HG03442 (cell line): ENCODE data around the gene NPB.

Source experiments
- ATAC-seq: cut with Tn5 transposase; IDR thresholded peaks from one replicate; pipeline ENCODE4 v1.9.1; 2021; ENCODE audit warnings: mild to moderate bottlenecking, moderate library complexity; ENCODE audit not compliant: unreplicated experiment

The NPB gene

DNA sequence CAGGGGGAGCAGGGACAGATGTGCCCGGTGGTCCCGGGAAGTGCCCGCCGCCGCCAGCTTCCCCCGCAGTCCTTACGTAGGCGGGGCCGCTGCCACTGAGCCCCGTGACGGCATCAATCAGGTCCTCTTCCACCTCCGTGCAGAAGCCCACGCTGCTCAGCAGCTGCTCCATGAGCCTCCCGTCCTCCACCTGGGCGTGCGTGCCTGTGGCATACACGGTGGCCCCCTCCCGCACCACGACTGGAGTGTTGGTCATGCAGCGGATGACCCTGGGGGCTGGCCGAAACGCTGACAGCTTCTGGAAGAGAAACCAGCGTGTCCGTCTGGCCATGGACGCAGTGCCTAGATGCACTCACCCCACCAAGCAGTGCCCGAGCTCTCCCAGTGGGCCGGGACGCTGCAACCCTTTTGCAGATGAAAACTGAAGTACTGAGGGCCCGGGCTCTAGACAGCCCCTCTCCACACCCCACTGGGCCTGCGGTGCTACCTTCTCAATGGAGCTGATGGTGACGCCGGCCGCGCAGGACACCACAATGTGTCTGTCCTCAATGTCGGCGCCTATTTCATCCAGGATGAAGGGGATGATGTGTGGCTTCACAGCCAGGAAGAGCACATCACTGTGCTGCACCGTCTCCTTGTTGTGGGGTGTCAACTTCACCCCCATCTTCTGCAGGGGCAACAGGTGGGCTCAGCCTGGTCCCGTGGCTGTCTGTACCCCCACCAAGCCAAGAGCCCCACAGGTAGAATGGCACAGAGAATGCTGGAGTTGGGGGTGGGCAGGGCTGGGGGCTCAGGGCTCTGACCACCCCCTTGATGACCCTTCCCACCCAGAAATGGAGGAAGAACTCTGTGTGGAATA, 33.0 kb downstream of the NPB start:
- ATAC-seq: no peak

DNA sequence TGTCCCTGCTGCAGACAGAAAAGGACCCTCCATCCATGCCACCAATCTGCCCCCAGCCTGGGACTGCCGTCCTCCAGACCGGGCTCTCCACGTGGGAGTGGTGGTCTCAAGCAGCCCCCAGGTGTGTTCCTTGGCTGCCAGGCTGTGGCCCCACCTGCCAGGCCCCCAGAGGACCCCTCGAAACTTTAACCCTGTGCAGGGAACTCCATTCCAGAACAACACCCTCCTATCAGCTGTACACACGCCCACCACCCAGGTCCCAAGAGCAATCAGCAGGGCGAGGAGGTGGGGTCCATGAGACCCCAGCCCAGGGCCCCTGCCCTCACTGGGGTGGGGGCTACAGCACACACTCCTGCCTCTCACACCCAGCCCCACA, 33.7 kb downstream of the NPB start:
- ATAC-seq: no peak

DNA sequence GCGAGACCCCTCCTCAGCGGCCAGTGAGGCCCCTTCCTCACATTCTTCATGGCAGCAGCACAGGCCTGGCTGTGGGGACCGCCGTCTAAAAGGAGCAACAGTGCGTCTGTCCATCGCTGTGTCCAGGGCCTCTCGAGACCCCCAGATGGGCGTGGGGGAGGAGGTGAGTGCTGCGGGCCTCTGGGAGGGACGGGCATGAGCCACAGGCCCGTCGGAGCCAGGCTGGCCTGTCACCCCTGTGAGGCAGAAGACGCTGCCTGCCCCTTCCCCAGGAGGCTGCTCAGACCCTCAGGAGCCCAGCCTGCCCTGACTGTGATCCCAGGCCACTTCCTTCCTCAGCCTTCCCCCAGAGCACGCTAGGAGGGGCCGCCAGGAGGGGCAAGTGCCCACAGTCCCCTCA, 37.2 kb downstream of the NPB start:
- ATAC-seq: no peak

DNA sequence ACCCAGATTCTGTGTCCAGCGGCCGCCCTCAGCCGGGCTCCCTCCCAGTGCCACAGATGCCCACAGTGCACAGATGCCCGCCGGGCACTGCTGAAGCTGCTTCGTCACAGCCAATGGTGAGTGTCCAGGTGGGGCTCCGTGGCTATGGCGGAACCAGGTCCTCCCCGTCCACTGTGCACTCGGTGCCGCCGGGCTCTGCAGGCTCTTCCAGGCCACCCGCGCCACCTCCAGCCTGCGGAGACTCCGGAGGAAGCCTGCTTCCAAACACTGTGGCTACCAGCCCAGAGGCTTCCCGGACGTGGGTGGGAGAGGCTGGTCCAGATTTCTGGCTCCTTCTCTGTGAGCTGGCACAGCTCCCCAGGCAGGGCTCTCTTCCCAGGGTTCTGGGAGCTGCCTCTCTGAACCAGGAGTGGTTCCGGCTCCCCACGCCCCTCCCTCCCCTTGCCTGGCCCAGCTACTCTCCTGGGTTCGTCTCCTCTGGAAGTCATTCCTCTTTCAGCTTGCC, 37.9 kb downstream of the NPB start:
- no peak for ATAC-seq

DNA sequence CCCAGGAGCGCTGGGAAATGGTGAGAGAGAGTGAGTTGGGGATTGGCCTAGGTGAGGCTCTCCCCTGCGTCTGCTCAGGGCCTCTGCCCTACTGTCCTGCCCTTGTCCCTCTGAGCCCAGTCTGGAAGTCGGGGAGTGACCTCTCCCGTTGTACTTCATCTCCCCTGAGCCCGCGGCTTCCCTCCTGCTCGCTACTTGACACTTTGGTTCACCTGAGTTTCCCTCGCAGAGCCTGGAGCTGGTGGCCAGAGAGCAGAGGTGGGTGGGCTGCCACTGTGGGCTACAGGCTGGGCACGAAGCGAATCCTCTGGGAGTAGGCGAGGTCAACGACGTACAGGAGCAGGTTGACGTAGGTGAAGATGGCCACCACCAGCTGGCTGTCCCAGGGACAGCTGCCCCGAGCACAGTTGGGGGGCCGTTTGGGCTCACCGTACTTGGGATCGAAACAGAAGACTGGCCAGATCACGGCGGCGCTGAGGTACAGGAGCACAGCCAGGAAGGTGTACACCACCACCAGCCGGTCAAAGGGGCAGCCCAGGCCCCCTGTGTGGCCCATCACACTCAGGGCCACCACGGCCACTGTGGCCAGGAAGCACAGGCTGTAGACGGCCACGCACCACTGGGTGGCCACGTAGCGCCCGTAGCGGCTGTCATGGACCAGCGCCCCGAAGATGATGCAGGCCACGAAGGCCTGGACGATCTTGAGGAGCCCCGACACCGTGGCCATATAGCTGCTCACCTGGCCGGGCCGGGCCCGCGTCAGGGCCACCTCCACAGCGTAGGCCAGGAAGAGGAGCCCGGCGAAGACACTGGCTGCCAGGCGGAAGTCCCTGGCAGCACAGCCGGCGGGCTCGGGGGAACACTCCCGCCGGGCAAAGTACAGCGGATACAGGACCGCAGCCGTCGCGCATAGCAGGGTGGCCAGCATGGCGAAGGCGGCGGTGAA, 38.8 kb downstream of the NPB start:
- ATAC-seq: no peak

DNA sequence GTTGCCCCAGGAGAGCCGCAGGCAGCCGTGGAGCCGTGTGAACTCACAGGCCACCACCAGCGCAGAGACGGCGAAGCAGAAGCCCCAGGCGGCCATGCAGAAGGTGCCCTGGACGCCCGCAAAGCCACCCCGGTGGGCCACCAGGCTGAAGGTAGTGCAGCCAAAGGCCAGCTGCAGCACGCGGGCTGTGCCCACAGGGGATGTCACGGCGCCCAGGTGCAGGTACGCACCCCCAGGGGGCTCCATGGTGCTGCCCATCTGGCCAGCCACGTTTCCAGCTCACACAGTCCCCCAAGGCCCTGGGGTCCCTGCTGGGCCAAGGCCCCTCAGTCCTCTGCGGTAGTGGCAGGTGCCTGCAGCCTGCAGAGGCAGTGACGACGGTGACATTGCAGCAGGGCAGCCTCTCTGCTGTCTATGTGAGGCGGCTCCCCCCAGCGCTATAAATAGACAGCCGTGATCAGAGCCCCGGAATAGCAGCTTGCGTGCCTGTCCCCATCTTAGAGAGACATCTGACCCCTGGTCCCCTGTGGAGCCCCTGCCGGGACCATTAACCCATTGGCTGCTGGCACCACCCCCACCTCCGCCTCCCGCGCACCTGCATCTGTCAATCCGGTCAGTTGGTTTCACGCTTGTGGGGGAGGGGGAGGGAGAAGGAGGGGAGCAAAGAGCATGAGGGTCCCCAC, 39.6 kb downstream of the NPB start:
- no peak for ATAC-seq

DNA sequence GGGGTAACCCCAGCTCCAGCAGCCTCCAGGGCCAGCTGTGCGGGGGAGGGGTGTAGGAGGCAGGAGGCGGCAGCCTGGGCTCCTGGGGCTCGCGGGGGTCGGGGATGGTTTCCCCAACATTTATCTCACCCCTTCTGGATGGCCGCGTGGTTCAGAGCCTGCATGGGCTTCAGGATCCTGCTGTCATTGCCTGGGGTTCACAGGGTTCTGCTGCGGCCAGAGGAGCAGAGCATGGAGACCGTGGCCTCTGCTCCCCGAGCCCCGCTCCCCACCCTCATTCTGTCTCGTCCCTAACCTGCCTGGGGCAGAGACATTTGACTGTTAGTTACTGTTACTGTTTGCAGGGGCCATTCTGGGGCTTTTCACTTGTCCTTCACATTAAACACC, 40.1 kb downstream of the NPB start:
- no peak for ATAC-seq

DNA sequence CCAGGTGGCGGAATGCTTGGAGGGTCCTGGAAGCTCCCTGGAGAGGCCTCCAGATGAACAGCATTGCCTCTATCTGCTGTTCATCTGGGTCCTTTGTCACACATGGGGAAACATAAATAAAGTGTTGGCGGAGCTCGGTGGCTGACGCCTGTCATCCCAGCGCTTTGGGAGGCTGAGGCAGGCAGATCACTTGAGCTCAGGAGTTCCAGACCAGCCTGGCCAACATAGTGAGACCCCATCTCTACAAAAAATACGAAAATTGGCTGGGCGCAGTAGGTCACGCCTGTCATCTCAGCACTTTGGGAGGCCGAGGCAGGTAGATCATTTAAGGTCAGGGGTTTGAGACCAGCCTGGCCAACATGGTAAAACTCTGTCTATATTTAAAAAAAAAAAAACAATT, 42.8 kb downstream of the NPB start:
- ATAC-seq: no peak

DNA sequence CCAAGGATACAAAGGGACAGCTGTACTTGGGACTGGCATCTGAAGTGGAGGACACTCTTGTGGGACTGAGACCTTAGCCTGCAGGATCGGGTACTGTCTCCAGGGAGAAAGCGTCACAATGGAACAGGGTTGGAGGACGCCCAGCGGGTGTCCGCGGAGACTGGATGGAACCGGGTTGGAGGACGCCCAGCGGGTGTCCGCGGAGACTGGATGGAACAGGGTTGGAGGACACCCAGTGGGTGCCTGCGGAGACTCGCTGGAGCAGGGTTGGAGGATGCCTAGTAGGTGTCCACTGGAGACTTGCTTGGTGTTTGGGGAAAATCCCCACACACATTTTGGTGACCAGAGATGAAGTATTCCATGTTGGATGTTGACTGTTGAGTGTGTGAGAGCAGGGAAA, 45.2 kb downstream of the NPB start, which contains the start of gene MYADML2:
Gene MYADML2, minus strand, starts transcription at position 45 of the 400 bp plus-strand sequence. CDS start 5,492 bp downstream, outside the sequence.
- ATAC-seq: no peak

DNA sequence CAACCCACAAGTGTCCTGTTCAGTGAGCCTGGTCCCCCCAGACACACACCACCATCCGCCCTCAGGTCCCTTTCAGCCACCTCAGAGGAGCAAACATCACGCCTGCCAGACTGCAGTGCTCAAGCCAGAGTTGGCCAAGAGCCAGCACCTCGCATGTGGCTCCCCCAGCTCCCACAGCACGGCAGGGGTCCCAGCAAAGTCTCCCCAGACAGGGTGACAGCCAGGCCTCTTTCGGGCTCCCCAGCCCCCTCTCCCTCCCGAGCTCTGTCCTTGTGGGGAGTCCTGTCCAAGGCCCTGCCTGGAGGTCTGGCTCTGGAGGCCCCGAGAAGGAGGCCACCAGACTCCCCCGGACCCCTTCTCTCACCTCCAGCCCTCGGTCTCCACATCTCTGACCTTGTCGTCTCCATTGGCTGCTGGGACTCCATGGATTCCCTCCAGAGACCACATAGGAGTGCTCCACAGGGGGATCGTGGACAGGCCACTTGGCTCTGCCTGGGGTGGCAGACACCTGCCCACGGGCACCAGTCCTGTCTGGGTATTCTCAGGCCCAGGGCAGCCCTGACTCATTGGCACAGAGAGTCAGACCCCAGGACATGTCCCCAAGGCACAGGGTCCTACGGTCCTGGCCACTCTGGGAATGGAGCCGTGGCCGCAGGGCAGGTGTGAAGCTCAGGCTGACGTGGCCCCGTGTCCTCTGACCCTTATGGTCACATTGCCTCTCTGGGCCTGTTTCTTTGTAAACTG, 46.8 kb downstream of the NPB start:
- ATAC-seq: no peak

DNA sequence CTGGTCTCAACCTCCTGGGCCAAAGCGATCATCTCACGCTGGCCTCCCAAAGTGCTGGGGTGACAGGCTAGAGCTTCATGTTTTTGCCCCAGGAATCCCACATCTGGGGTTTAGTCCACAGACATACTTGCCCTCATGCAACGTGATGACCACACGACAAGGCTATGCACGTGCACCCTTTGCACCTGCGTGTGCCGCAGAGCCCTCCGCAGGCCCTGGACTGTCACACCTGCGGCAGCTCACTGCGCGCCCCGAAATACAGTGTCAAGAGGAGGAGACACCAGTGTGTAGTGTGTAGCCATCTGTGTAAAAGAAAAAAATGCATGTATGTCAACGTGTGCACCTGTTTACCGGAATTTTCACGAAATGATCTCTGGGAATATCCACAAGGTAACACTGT, 48.5 kb downstream of the NPB start:
- ATAC-seq: no peak

DNA sequence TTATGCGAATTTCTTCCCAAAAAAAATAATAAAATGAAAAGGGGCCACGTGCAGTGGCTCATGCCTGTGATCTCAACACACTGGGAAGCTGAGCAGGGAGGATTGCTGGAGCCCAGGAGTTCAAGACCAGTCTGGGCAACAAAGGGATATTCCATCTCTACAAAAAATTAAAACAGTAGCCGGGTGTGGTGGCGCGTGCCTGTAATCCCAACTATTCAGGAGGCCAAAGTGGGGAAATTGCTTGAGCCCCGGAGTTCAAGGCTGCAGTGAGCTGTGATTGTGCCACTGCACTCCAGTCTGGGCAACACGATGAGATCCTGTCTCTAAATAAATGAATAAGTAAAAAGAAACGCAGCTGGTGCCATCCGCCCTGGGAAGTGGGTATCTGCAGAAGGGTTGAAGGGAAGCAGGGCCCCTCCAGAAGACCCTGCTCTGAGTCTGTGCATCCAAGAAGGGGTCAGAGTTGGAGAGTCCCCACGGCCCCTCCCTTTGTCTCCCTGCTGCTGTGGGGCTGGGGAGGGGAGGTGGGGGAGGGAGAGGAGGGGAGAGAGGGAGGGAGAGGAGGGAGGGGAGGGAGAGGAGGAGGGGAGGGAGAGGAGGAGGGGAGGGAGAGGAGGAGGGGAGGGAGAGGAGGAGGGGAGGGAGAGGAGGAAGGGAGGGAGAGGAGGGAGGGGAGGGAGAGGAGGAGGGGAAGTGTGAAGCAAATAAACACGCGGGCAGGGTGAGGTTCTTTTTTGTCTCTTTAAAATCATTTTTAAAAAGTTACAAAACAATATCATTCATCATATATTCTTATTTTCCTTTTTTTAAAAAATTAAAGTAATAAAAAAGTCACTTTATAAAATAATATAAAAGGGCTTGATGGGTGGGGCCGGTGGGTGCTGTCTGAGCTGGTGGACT, 50.0 kb downstream of the NPB start:
- ATAC-seq: no peak
